Measurements from ENCODE around the gene PTF1A.

Gene PTF1A

GRCh38 chr10:23189024-23189423 is 3.1 kb upstream of the PTF1A start:
- DNase-seq, result no peak

DNA sequence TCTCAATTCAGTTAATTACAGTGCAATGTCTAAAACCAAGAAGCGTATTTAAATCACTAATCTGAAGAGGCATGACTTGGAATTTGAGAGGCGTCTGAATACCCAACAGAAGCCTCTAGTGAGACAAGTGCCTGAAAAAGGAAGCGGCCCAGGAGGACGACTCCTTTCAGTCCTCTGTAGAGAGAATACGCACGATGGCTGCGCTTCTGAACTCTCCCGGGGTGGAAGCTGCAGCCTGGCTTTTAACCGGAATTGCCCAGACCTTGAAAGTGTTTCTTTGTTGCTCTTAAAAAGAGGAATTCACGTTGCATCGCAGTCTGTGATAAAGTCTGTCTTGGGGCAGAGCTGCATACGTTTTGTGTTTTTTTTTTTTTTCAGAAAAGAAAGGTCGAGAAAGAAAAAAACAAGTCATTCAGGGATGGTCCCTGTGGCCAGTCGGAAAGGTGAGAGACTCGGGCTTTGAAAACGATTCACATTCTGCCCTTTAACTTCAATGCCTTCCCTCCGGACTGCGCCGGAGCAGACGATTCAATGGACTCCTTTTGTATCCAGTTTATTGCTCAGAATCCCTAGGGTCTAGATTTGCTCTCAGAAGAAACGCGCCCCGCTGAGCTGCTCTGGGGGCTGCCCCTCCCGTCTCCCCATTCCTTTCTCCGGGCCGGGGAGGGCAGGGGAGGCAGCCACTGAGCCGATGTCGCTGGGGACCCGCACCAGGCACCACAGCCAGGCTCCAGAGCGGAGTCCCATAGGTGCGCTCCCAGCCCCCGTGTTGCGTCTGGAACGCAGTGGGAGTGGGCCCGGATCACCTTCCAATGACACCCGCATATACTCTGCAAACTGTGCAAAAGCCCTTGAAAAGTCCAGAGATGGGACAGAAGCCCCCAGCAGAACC is 994 bp upstream of the PTF1A start:
- no peak for DNase-seq

GRCh38 chr10:23192712-23193434 is 761 bp downstream of the PTF1A start:
- DNase-seq, result no peak

GRCh38 chr10:23193435-23194074 is 1.4 kb downstream of the PTF1A start:
- DNase-seq, result no peak

DNA sequence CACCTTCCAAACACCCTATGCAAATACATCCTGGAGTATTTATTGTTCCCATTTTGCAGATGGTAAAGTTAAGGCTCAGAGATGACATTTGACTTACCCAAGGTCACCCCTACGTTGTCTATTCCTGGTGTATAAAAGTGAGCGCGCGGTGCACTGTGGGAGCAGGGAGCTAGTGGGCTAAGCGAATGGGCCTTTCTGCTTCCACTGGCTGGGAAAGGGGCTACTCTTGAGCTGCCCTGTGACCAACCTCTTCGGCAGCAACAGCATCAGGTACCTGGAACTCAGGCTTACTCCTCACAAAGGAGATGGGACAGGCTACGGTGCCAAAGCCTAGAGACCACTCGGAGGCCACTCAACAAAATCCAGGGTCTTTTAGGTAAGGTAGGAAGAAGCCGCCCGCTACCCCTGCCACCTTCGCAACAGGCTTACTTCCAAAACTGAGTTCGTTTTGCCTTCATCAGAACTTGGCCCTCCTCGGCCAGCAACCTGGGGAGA is 2.4 kb downstream of the PTF1A start:
- DNase-seq, result no peak

DNA sequence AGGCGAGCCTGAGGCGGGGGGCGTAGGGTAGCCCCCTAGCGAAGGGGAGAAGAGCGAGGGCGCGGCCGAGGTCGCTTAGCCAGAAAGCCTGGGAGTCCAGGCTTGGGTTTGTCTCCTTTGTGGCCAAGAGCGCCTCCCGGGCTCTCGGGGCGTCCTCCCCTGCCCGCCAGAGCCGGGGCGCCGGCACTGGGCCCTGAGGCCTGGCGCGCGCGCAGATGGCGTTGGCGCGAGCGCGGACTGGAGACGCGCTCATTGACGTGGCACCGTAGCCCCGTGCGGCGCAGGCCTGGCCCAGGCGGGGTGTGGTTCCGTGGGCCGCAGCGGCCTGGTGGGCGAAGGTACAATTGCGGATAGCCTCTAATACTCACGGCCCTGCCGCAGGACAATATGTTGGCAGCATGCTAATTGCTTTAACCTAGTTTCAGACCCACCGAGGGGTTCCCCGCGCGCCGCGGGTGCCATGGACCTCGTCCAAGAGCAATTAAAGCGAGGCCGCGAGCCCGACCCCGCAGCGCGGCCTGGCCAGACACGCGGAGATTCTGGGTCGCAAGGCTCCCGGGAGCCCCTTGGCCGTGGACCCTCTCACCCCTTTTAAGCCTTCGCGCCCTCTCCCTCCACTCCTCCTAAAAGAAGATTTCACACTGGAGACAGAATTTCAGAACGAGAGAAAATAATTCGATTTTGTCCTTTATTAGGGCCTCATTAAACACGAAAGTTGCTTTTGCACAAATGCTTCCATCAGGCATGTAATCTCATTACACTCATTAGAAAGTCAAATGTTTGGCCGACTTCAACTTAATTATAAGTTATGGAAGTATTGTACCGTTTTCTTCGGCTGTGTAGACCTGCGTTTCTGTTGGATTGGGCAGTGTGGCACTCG is 3.1 kb downstream of the PTF1A start:
- DNase-seq, result no peak

DNA sequence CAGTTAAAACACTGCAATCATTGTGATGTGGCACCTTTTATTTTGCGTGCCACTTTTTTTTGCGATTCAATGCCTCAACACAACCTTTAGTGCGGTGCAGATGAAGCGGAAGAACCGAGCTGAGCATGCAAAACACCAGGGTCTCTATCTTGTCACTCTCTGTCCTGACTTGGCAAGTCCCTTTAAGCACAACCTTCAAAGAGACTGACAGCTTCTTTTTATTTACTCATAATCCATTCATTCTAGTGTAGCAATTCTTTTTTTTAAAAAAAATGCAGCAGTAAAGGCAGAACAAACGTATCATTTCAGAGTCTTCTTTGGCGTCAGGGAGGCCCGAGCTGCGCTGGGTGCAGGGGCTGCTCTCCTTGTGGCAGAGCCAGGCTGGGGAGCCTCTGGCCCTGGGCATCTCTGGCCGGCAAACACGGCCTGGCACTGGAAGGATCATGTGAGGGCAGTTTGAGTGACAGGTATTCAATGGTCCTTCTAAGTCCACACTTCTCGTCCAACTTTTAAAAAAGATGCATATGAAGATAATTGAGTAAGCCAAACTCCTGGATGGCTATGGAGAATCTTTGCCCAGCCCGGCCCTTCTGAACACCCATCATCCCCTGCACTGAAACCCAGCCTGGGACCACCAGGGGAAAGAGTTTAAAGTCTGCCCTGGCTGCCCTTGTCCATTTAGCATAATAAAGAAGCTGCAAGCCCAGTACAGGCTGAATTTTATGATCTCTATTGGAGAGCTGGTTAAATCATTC is 3.9 kb downstream of the PTF1A start:
- DNase-seq, result no peak

DNA sequence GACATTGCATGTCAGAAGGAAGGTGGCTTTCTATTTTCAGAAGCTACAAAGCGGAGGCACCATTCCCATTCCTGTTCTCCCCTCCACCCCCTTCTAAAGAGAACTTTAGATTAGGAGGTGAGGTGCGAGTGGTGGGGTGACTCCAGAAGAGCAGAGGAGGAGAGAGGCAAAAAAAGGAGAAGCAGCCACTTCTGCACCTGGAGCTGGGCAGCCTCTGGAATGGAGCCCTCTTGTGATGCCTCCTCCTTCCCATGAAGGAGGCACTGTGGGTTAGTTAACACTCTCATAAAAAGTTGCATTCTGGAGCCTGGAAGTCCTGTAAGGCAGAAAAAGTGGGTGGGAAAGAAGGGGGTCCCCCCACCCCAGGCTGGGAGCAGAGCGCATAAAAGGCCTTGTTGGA is 4.8 kb downstream of the PTF1A start:
- no peak for DNase-seq

- DNase-seq, result no peak
Measured at GRCh38 chr10:23197416-23197861, 5.3 kb downstream of the PTF1A start.

GRCh38 chr10:23198610-23198939 is 6.5 kb downstream of the PTF1A start:
- DNase-seq, result no peak

- no peak for DNase-seq
Measured at GRCh38 chr10:23198940-23199767, 7.0 kb downstream of the PTF1A start.

DNA sequence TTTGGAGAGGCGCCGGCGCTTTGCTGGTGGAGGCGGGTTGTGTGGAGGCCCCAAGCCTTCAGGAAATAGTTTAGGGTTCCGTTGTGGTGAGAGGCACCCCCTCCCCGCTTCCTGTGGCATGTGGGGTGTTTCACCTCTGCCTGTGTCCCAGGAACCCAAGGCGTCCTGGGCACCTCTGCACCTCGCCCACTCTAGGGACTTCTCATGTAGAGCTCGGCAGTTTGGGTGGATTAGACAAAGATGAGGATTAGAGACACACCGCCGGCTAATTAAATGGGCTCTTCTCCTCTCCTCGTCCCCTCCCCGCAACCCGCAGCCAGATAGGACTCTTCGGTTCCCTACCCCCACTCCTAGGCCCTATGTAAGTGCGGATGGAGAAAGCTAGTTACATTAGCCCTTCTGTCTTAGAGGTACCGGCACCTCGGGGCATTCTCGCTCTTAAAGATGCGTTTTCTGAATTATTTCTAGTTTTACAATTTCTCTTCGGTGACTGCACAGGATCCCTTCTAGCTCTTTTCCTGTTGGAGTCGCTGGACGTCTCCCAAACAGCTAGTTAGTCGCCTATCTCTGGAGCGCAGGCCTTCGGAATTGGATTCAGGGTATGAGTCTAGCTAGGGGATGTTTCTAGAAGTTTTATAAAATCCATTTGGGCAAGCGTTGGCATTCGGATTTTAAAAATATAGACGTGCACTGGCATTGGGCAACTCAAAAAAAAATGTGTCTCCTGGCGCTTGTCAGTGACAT is 7.8 kb downstream of the PTF1A start:
- DNase-seq, result no peak

GRCh38 chr10:23200586-23200985 is 8.5 kb downstream of the PTF1A start:
- DNase-seq, result no peak

DNA sequence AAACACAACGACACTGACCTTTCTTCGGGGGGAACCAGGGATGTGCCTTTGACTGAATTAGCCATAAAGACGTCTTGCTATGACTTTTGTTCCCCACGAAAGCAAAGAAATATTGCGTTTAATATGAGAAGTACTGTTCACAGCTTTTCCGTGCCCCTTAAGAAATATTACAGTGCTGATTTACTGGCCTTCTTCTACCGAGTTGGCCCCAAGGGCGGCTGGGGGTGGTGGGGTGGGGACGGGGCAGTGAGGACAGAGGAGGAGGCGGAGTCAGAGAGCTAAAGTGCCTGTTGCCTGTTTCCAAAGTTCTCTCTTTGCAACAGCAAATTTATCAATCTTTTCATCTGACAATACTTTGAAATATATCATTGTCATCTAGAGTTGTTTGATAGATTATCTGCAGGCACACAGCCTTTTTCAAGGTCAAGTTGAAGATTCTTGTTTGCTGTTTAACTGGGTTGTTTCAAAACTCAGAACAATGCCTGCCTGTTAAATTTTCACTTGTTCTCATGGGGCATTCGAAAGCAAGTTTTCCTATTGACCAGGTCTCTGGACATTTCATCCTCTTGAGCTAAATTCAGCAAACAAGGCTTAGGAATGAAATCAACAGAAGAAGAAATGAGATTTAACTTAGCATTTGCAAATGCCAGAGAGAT is 9.0 kb downstream of the PTF1A start:
- no peak for DNase-seq

GRCh38 chr10:23201837-23202236 is 9.7 kb downstream of the PTF1A start:
- no peak for DNase-seq

DNA sequence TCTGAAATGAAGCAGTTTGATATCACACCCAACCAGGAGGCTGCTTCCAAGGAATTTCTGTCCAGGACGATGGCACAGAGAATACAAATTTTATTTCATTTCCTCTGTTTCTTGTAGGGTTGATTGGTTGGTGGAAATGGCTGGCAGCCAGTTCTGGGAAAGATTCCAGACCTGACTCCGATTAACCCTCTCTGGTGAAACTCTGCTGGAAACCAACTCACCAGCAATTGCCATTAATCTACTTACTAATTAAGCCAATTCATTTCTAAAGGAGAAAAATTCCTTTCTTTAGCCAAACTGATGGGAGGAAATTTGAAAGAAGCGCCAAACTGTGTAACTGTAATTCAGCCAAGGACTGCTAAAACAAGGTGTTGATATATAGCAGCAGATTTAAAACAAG is 10.7 kb downstream of the PTF1A start:
- DNase-seq, result no peak

DNA sequence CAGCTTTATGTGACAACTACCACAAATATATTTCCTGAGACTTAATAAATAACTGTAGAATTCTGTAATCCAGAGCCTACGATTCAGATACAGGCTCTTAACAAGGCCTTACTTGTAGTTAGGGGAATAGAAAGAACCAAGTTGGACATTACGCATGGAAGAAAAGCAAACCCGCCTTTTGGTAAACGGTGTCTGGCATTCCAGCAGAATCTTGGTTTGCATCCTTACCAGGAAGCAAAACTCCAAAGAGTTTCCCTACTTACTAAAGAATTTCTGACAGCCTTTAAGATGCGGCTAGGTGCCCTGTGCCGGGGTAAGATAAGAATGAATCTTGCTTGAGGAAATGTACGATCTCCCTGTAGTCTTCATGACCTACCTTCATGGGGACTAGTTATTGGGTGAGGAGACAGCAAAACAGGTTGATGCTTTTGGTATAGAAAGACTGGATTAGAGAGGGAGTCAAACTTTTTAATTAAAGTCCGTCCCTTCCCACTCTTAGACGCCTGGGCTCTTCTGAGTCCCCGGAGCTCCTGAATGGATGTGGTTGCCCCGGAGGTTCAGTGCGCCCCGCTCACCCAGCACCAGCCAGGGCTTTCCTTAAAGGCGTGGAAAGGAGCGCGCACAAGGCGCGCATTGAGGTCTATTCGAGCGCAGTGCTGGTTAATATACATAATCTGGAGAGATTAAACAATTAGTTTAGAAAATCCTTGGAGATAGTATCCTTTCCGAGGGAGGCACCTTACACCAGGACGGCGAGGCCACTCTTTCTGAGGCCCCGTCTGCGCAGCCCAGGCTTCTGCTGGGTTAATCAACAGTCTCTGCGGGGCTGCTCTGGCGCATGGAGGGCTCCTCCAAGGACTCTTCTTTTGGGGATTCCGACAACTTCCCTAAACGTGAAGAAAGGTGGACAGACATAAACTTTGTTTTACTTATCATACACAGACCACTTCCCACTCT is 11.5 kb downstream of the PTF1A start:
- DNase-seq, result no peak

GRCh38 chr10:23204773-23205172 is 12.7 kb downstream of the PTF1A start:
- DNase-seq, result no peak

Data from suppressor macrophage treated with lipopolysaccharide for 4 hours (primary cell).